Esophagus squamous epithelium (tissue), 4 donors: ENCODE results near the gene COL5A2.

Experiments
- POLR2A ChIP-seq, 4 donors: fragments of 450-650 bp; IDR thresholded peaks; one replicate each; pipeline ENCODE4 v1.6.1; 2017; ENCODE audit warnings: antibody characterized with exemption in 4 of 4, mild to moderate bottlenecking in 4 of 4, moderate library complexity in 3 of 4
- TF ChIP-seq, protein P1 (sequence below), 6 experiments: fragments of 450-650 bp in 4 of 6; fragments of 200-600 bp in 2 of 6; sonication (generic) in 2 of 6; IDR thresholded peaks; one replicate each; pipeline ENCODE4 v1.5.1; 2016 to 2019; ENCODE audit warnings: antibody characterized with exemption in 6 of 6, mild to moderate bottlenecking in 4 of 6, moderate library complexity in 4 of 6

DNA sequence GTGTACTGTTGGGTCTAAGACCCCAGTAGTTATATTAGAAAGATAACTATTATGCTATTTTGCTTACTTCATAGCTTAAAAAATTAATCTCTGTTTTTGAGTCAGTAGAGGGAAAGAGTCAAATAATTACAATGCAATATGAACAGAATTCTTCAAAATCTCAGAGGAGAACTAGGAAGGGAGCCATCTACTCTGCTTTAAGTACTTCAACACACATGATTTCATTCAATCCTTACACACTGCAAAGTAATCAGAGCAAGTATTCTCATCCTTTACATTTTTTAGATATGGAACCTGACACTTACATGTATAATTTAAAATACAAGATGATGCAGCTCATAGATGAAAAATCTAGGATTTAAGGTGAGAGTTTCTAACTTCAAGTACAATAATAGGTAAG lies 27.7 kb downstream of the COL5A2 start:
- TF ChIP-seq, protein P1, sequence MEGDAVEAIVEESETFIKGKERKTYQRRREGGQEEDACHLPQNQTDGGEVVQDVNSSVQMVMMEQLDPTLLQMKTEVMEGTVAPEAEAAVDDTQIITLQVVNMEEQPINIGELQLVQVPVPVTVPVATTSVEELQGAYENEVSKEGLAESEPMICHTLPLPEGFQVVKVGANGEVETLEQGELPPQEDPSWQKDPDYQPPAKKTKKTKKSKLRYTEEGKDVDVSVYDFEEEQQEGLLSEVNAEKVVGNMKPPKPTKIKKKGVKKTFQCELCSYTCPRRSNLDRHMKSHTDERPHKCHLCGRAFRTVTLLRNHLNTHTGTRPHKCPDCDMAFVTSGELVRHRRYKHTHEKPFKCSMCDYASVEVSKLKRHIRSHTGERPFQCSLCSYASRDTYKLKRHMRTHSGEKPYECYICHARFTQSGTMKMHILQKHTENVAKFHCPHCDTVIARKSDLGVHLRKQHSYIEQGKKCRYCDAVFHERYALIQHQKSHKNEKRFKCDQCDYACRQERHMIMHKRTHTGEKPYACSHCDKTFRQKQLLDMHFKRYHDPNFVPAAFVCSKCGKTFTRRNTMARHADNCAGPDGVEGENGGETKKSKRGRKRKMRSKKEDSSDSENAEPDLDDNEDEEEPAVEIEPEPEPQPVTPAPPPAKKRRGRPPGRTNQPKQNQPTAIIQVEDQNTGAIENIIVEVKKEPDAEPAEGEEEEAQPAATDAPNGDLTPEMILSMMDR (IDR thresholded peaks at IDR 0.05), result no peak
- TF ChIP-seq POLR2A (IDR thresholded peaks at IDR 0.05), result no peak
